PC-9 (cell line): ENCODE measurements around the gene SLC8A3. TPM values are rescaled to one million over a fixed set of nuclear protein-coding genes. Genes with fewer than 3 reads are reported as not detected.

Experiments
- BruUV-seq: library from RNA; stranded (reverse); fragments of 400-500 nt; replicated peaks from 2 replicates; lab custom pipeline; 2021; lab: Mats Ljungman, UMichigan
- CTCF ChIA-PET: fragments of 300-600 bp; sonication (Branson Sonifier 250); formaldehyde crosslinking; loops from one replicate; lab custom pipeline; 2022; ENCODE audit warnings: antibody characterized with exemption; lab: Charles Lee
- POLR2A ChIA-PET: fragments of 300-600 bp; sonication (Branson Sonifier 250); formaldehyde crosslinking; loops from one replicate; lab custom pipeline; 2022; ENCODE audit warnings: antibody characterized with exemption; ENCODE audit not compliant: unreplicated experiment; lab: Charles Lee
- DNase-seq, 2 experiments: peaks; one replicate each; pipeline versions ENCODE4 v3.0.0 to v3.0.0-alpha.2; 2015 to 2022; ENCODE audit warnings: mixed read lengths in 1 of 2
- H2AFZ ChIP-seq: fragments of 200-600 bp; sonication (generic); 2 replicates; pipeline ENCODE4 v1.8.1; 2017; ENCODE audit warnings: antibody characterized with exemption
- H3F3A ChIP-seq: fragments of 200-600 bp; sonication (generic); 2 replicates; pipeline ENCODE4 v1.8.1; 2017; ENCODE audit warnings: antibody characterized with exemption, mild to moderate bottlenecking, low read depth; ENCODE audit not compliant: insufficient read depth
- H3K27ac ChIP-seq: fragments of 200-600 bp; sonication (generic); 2 replicates; pipeline ENCODE4 v1.6.1; 2016; ENCODE audit warnings: mixed run types
- H3K27me3 ChIP-seq: fragments of 200-600 bp; sonication (generic); 2 replicates; pipeline ENCODE4 v1.6.1; 2016; ENCODE audit warnings: low read depth, mixed run types; ENCODE audit not compliant: insufficient read depth
- H3K36me3 ChIP-seq: fragments of 200-600 bp; sonication (generic); 2 replicates; pipeline ENCODE4 v1.6.1; 2016; ENCODE audit warnings: low read depth, mixed run types
- H3K4me1 ChIP-seq: fragments of 200-600 bp; sonication (generic); replicated peaks from 2 replicates; pipeline ENCODE4 v1.6.1; 2016; ENCODE audit warnings: mixed run types; ENCODE audit not compliant: insufficient read depth
- H3K4me2 ChIP-seq: fragments of 200-600 bp; sonication (generic); 2 replicates; pipeline ENCODE4 v1.6.1; 2017; ENCODE audit warnings: mixed run types
- H3K4me3 ChIP-seq: fragments of 200-600 bp; sonication (generic); 2 replicates; pipeline ENCODE4 v1.6.1; 2016; ENCODE audit warnings: mixed run types
- H3K79me2 ChIP-seq: fragments of 200-600 bp; sonication (generic); 2 replicates; pipeline ENCODE4 v1.6.1; 2017; ENCODE audit warnings: low read depth, mixed run types
- H3K9me2 ChIP-seq: fragments of 200-600 bp; sonication (generic); 2 replicates; pipeline ENCODE4 v1.8.1; 2017; ENCODE audit warnings: mild to moderate bottlenecking; ENCODE audit not compliant: insufficient read depth
- H3K9me3 ChIP-seq: fragments of 200-600 bp; sonication (generic); 2 replicates; pipeline ENCODE4 v1.8.1; 2016; ENCODE audit warnings: low read depth; ENCODE audit not compliant: insufficient read depth
- H4K20me1 ChIP-seq: fragments of 200-600 bp; sonication (generic); 2 replicates; pipeline ENCODE4 v1.8.1; 2017; ENCODE audit not compliant: insufficient read depth
- EZH2 ChIP-seq: fragments of 200-600 bp; sonication (generic); IDR thresholded peaks from 2 replicates; pipeline ENCODE4 v1.8.0; 2017; ENCODE audit warnings: antibody characterized with exemption, low read depth
- intact Hi-C: fragments of 100-400 bp; cut with micrococcal nuclease; formaldehyde crosslinking; loops from one replicate; pipeline ENCODE4 v1.10.0; 2022; ENCODE audit not compliant: unreplicated experiment
- total RNA-seq: library from RNA; stranded (reverse); gene quantifications from 2 replicates; pipeline ENCODE4 v1.2.3, GENCODE V29; 2021
- TF ChIP-seq, protein P1 (sequence below): fragments of 200-600 bp; sonication (generic); conservative IDR thresholded peaks from 2 replicates; pipeline ENCODE4 v1.6.1; 2017; ENCODE audit warnings: mixed run types, antibody characterized with exemption, mild to moderate bottlenecking, moderate library complexity

The SLC8A3 gene
- total RNA-seq, 1 experiment from 2014 or later = not detected

- TF ChIP-seq, protein P1, sequence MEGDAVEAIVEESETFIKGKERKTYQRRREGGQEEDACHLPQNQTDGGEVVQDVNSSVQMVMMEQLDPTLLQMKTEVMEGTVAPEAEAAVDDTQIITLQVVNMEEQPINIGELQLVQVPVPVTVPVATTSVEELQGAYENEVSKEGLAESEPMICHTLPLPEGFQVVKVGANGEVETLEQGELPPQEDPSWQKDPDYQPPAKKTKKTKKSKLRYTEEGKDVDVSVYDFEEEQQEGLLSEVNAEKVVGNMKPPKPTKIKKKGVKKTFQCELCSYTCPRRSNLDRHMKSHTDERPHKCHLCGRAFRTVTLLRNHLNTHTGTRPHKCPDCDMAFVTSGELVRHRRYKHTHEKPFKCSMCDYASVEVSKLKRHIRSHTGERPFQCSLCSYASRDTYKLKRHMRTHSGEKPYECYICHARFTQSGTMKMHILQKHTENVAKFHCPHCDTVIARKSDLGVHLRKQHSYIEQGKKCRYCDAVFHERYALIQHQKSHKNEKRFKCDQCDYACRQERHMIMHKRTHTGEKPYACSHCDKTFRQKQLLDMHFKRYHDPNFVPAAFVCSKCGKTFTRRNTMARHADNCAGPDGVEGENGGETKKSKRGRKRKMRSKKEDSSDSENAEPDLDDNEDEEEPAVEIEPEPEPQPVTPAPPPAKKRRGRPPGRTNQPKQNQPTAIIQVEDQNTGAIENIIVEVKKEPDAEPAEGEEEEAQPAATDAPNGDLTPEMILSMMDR = no peak
- TF ChIP-seq EZH2 = no peak
- CTCF ChIA-PET = no interaction called here
- POLR2A ChIA-PET = interaction anchor here (0.6 kb wide), 1 partner anchor 19 kb away, joined by 4 read pairs; no protein-coding TSS in a partner anchor
These were observed 20.3 kb downstream of the SLC8A3 start for GRCh38 chr14:70168406-70168805.

DNA sequence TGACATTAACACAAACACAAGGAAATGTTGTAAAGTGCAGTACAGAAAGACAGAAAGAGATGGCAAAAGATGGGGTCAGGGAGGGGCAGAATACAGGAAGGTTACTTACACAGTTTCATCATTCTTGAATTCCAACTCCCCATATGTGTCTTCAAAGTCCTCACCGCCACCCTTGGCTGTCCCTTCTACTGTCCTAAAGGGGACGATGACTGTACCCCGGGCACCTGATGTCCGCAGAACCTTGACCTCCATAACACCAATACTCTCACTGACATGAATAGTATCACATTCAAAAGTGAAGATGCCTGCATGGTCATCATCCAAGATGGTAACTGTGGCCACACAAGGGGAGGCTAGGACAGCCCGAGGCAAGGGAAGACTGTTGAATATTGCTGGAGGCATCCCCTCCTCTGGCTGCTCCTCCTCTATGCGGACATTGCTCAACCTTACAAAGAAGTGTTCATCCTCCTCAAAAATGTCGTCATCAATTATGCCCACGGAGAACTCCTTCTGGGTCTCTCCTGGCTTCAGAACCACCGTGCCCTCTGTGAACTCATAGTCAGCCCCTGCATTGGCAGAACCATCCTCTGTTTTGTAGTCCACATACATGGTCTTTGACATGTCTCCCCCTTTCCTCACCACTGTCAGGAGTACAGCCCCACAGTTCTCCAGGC, 22.1 kb downstream of the SLC8A3 start:
- H3K4me2 ChIP-seq = no peak overlapping the region
- CTCF ChIA-PET = no interaction called here
- no peak overlapping the region for H3K27ac ChIP-seq
- H3K9me2 ChIP-seq = no peaks in the 10 kb centered on the region
- peaks cover 88% of the 10 kb centered on the region for H3K27me3 ChIP-seq
- no TSS peak for BruUV-seq
- H3K4me3 ChIP-seq = no peak overlapping the region
- H3K4me1 ChIP-seq = no peaks in the 10 kb centered on the region
- no peaks in the 10 kb centered on the region for H3K79me2 ChIP-seq
- H3F3A ChIP-seq = no peaks in the 10 kb centered on the region
- H3K9me3 ChIP-seq = no peaks in the 10 kb centered on the region
- POLR2A ChIA-PET = no interaction called here
- H4K20me1 ChIP-seq = no peaks in the 10 kb centered on the region
- TF ChIP-seq EZH2 = no peak
- TF ChIP-seq, protein P1 = no peak
- DNase-seq = no peak
- intact Hi-C loops = no loop called here
- H3K36me3 ChIP-seq = no peaks in the 10 kb centered on the region
- no peak overlapping the region for H2AFZ ChIP-seq

More at GRCh38 chr14:70168406-70168805, 20.3 kb downstream of the SLC8A3 start:
- Histone ChIP-seq H3F3A (no peaks in the 10 kb centered on the region), H3K9me2 (no peaks in the 10 kb centered on the region), H3K4me1 (no peaks in the 10 kb centered on the region), H3K4me2 (no peak overlapping the region), H3K27ac (no peak overlapping the region), H2AFZ (no peak overlapping the region), H4K20me1 (no peaks in the 10 kb centered on the region), H3K4me3 (no peak overlapping the region), H3K36me3 (no peaks in the 10 kb centered on the region), H3K27me3 (peaks cover 89% of the 10 kb centered on the region), H3K79me2 (no peaks in the 10 kb centered on the region), H3K9me3 (no peaks in the 10 kb centered on the region)
- no peak for DNase-seq
- BruUV-seq = no TSS peak
- intact Hi-C loops = no loop called here

- Histone ChIP-seq H3K4me2 (no peak overlapping the region), H3K9me3 (no peaks in the 10 kb centered on the region), H3K9me2 (no peaks in the 10 kb centered on the region), H3F3A (no peaks in the 10 kb centered on the region), H3K27ac (no peak overlapping the region), H3K4me1 (no peaks in the 10 kb centered on the region), H4K20me1 (no peaks in the 10 kb centered on the region), H3K79me2 (no peaks in the 10 kb centered on the region), H3K36me3 (no peaks in the 10 kb centered on the region), H3K27me3 (peaks cover 78% of the 10 kb centered on the region), H2AFZ (no peak overlapping the region), H3K4me3 (no peak overlapping the region)
- TF ChIP-seq, protein P1 = no peak
- no peak for TF ChIP-seq EZH2
- intact Hi-C loops = no loop called here
- ChIA-PET CTCF (no interaction called here), POLR2A (no interaction called here)
- no TSS peak for BruUV-seq
- DNase-seq = no peak
These were observed 26.4 kb downstream of the SLC8A3 start for GRCh38 chr14:70162358-70162757.
